ENCODE data around the gene B3GAT1.

Gene B3GAT1

DNA sequence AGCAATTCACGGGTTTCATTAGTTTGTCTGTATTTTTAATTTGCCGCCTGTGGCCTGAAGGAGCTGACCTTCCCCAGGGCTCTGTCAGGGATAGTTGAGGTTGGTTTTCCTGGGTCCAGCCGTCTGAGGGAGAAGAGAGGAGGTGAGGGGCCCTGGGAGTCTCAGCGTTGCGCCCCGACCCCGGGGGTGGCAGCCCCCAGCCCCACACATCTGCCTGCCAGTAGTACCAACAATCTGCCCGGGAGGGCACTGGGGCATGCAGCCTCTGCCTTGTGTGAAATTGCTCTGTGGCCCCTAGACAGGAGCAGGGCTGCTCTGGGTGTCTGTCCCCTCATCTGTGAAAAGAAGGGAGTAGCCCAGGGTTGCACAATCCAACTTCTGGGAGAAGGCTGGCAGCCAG is 6.6 kb downstream of the B3GAT1 start:
- no peak for TF ChIP-seq POLR2AphosphoS5 (IDR thresholded peaks at IDR 0.05; ENCODE audit: low read depth, low read length)
- no peak for TF ChIP-seq SPI1 (IDR thresholded peaks at IDR 0.05; ENCODE audit: low read depth, low read length)
- no peak for TF ChIP-seq TAF1 (IDR thresholded peaks at IDR 0.05; ENCODE audit: low read depth, low read length)
- no peak for TF ChIP-seq PAX5 (IDR thresholded peaks at IDR 0.05; ENCODE audit: insufficient read depth, low read length, severe bottlenecking)
- TF ChIP-seq POU2F2 (IDR thresholded peaks at IDR 0.05; ENCODE audit: low read depth, low read length): no peak
- TF ChIP-seq POLR2A (IDR thresholded peaks at IDR 0.05; ENCODE audit: low read depth, low read length): no peak
- FAIRE-seq: no peak

GRCh38 chr11:134404575-134405341 is 7.3 kb downstream of the B3GAT1 start:
- FAIRE-seq: no peak

More for the DNA sequence above, 6.6 kb downstream of the B3GAT1 start:
- DNase-seq (ENCODE audit: insufficient read length, low spot score): no peak

GRCh38 chr11:134402910-134403309 is 9.1 kb downstream of the B3GAT1 start:
- DNase-seq (ENCODE audit: insufficient read length, low spot score): no peak
- TF ChIP-seq POLR2A (IDR thresholded peaks at IDR 0.05; ENCODE audit: low read depth, low read length): no peak
- TF ChIP-seq SPI1 (IDR thresholded peaks at IDR 0.05; ENCODE audit: low read depth, low read length): no peak
- TF ChIP-seq PAX5 (IDR thresholded peaks at IDR 0.05; ENCODE audit: insufficient read depth, low read length, severe bottlenecking): no peak
- FAIRE-seq: no peak

More at GRCh38 chr11:134404575-134405341, 7.3 kb downstream of the B3GAT1 start:
- DNase-seq (ENCODE audit: insufficient read length, low spot score): no peak
- TF ChIP-seq POLR2AphosphoS5 (IDR thresholded peaks at IDR 0.05; ENCODE audit: low read depth, low read length): no peak
- no peak for TF ChIP-seq POLR2A (IDR thresholded peaks at IDR 0.05; ENCODE audit: low read depth, low read length)
- no peak for TF ChIP-seq PAX5 (IDR thresholded peaks at IDR 0.05; ENCODE audit: insufficient read depth, low read length, severe bottlenecking)
- no peak for TF ChIP-seq TAF1 (IDR thresholded peaks at IDR 0.05; ENCODE audit: low read depth, low read length)
- no peak for TF ChIP-seq SPI1 (IDR thresholded peaks at IDR 0.05; ENCODE audit: low read depth, low read length)
- no peak for TF ChIP-seq POU2F2 (IDR thresholded peaks at IDR 0.05; ENCODE audit: low read depth, low read length)

- no peak for FAIRE-seq
- TF ChIP-seq POLR2AphosphoS5 (IDR thresholded peaks at IDR 0.05; ENCODE audit: low read depth, low read length) (no peak), POLR2A (IDR thresholded peaks at IDR 0.05; ENCODE audit: low read depth, low read length) (no peak), TAF1 (IDR thresholded peaks at IDR 0.05; ENCODE audit: low read depth, low read length) (no peak), POU2F2 (IDR thresholded peaks at IDR 0.05; ENCODE audit: low read depth, low read length) (no peak), PAX5 (IDR thresholded peaks at IDR 0.05; ENCODE audit: insufficient read depth, low read length, severe bottlenecking) (no peak), SPI1 (IDR thresholded peaks at IDR 0.05; ENCODE audit: low read depth, low read length) (no peak)
- no peak for DNase-seq (ENCODE audit: insufficient read length, low spot score)
Observed at GRCh38 chr11:134401825-134402809, 9.9 kb downstream of the B3GAT1 start.

- FAIRE-seq: no peak
- TF ChIP-seq POU2F2 (IDR thresholded peaks at IDR 0.05; ENCODE audit: low read depth, low read length) (no peak), SPI1 (IDR thresholded peaks at IDR 0.05; ENCODE audit: low read depth, low read length) (no peak), TAF1 (IDR thresholded peaks at IDR 0.05; ENCODE audit: low read depth, low read length) (no peak), POLR2A (IDR thresholded peaks at IDR 0.05; ENCODE audit: low read depth, low read length) (no peak), PAX5 (IDR thresholded peaks at IDR 0.05; ENCODE audit: insufficient read depth, low read length, severe bottlenecking) (no peak), POLR2AphosphoS5 (IDR thresholded peaks at IDR 0.05; ENCODE audit: low read depth, low read length) (no peak)
- DNase-seq (ENCODE audit: insufficient read length, low spot score): no peak
Observed at GRCh38 chr11:134399996-134400395, 12.0 kb downstream of the B3GAT1 start.

GRCh38 chr11:134399293-134399654 is 12.8 kb downstream of the B3GAT1 start:
- no peak for TF ChIP-seq SPI1 (IDR thresholded peaks at IDR 0.05; ENCODE audit: low read depth, low read length)
- no peak for TF ChIP-seq PAX5 (IDR thresholded peaks at IDR 0.05; ENCODE audit: insufficient read depth, low read length, severe bottlenecking)
- no peak for TF ChIP-seq POU2F2 (IDR thresholded peaks at IDR 0.05; ENCODE audit: low read depth, low read length)
- TF ChIP-seq TAF1 (IDR thresholded peaks at IDR 0.05; ENCODE audit: low read depth, low read length): no peak
- no peak for TF ChIP-seq POLR2A (IDR thresholded peaks at IDR 0.05; ENCODE audit: low read depth, low read length)
- no peak for TF ChIP-seq POLR2AphosphoS5 (IDR thresholded peaks at IDR 0.05; ENCODE audit: low read depth, low read length)
- FAIRE-seq (no peak), DNase-seq (ENCODE audit: insufficient read length, low spot score) (no peak)

- TF ChIP-seq POLR2AphosphoS5 (IDR thresholded peaks at IDR 0.05; ENCODE audit: low read depth, low read length) (no peak), POLR2A (IDR thresholded peaks at IDR 0.05; ENCODE audit: low read depth, low read length) (no peak), TAF1 (IDR thresholded peaks at IDR 0.05; ENCODE audit: low read depth, low read length) (no peak), POU2F2 (IDR thresholded peaks at IDR 0.05; ENCODE audit: low read depth, low read length) (no peak), PAX5 (IDR thresholded peaks at IDR 0.05; ENCODE audit: insufficient read depth, low read length, severe bottlenecking) (no peak)
- no peak for DNase-seq (ENCODE audit: insufficient read length, low spot score)
- FAIRE-seq: no peak
Observed at GRCh38 chr11:134398644-134399292, 13.3 kb downstream of the B3GAT1 start.

GRCh38 chr11:134398079-134398444 is 14.0 kb downstream of the B3GAT1 start:
- DNase-seq (ENCODE audit: insufficient read length, low spot score) (no peak), FAIRE-seq (no peak)
- TF ChIP-seq SPI1 (IDR thresholded peaks at IDR 0.05; ENCODE audit: low read depth, low read length) (no peak), POLR2AphosphoS5 (IDR thresholded peaks at IDR 0.05; ENCODE audit: low read depth, low read length) (no peak), POU2F2 (IDR thresholded peaks at IDR 0.05; ENCODE audit: low read depth, low read length) (no peak), PAX5 (IDR thresholded peaks at IDR 0.05; ENCODE audit: insufficient read depth, low read length, severe bottlenecking) (no peak), TAF1 (IDR thresholded peaks at IDR 0.05; ENCODE audit: low read depth, low read length) (no peak), POLR2A (IDR thresholded peaks at IDR 0.05; ENCODE audit: low read depth, low read length) (no peak)
